Activated T-cell treated with anti-CD3 and anti-CD28 coated beads for 48 hours (primary cell): ENCODE measurements around the gene TRIP6.
"Not testable (repeated sequence)": the region's sequence is repeated elsewhere in the genome, so short reads cannot be mapped to it uniquely, and the experiment has no call there.

Experiments used
- DNase-seq: peaks from one replicate; pipeline ENCODE4 v3.0.0-alpha.2; 2020; ENCODE audit warnings: low read depth

Gene TRIP6

GRCh38 chr7:100919335-100919734 lies 52.1 kb downstream of the TRIP6 start:
- DNase-seq: not testable (repeated sequence)

GRCh38 chr7:100919779-100920437 lies 52.7 kb downstream of the TRIP6 start:
- DNase-seq: not testable (repeated sequence)

- DNase-seq: no peak
Observed at GRCh38 chr7:100921039-100921438, 53.9 kb downstream of the TRIP6 start.
